ENCODE measurements around the gene SCGB1A1.

DNA sequence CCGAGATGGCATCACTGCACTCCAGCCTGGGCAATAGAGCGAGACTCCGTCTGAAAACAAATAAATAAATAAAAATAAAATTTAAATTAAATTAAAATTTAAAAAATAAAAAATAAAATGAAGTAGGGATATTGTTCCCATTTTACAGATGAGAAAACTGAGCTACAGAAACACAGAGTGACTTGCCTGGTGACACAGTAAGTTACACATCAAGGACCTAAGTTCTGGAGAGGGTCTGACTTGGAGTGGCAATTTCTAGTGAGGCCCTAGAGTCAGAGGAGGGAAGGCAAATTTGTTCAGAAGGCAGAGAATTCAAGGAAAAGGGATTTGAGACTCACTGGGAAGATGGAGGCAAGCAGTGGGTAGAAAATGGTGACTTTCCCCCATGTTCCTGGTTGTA is 2.0 kb downstream of the SCGB1A1 start:
- no peak for TF ChIP-seq CTCF (IDR thresholded peaks at IDR 0.05)
- TF ChIP-seq POLR2A (IDR thresholded peaks at IDR 0.05): no peak
